Activated naive CD8-positive, alpha-beta T cell (primary cell): Measurements from ENCODE around the gene SNX14.
"Not testable (repeated sequence)": the region's sequence is repeated elsewhere in the genome, so short reads cannot be mapped to it uniquely, and the experiment has no call there.

Experiments used
- H3K27ac Mint-ChIP-seq: one replicate; pipeline ENCODE4 v1.8.0; 2021; ENCODE audit warnings: mixed read lengths
- H3K27me3 Mint-ChIP-seq: one replicate; pipeline ENCODE4 v1.8.0; 2021; ENCODE audit warnings: mixed read lengths
- H3K36me3 Mint-ChIP-seq: one replicate; pipeline ENCODE4 v1.8.0; 2021; ENCODE audit warnings: mixed read lengths
- H3K4me1 Mint-ChIP-seq: one replicate; pipeline ENCODE4 v1.8.0; 2021; ENCODE audit warnings: low read depth, mixed read lengths
- H3K4me3 Mint-ChIP-seq: one replicate; pipeline ENCODE4 v1.8.0; 2021; ENCODE audit warnings: mild to moderate bottlenecking, mixed read lengths
- H3K9me3 Mint-ChIP-seq: one replicate; pipeline ENCODE4 v1.8.0; 2021; ENCODE audit warnings: low read depth, mixed read lengths

Gene SNX14

GRCh38 chr6:85610182-85610895 is 16.7 kb upstream of the SNX14 start:
- Mint-ChIP-seq H3K27me3 (no peaks in the 10 kb centered on the region), H3K36me3 (peaks cover 11% of the 10 kb centered on the region), H3K4me3 (no peak overlapping the region), H3K27ac (no peak overlapping the region), H3K9me3 (no peaks in the 10 kb centered on the region), H3K4me1 (peaks cover 12% of the 10 kb centered on the region)

GRCh38 chr6:85602100-85602499 is 8.4 kb upstream of the SNX14 start:
- no peak overlapping the region for H3K27ac Mint-ChIP-seq
- peaks cover 2% of the 10 kb centered on the region for H3K4me1 Mint-ChIP-seq
- H3K27me3 Mint-ChIP-seq, result no peaks in the 10 kb centered on the region
- H3K36me3 Mint-ChIP-seq, result peaks cover 4% of the 10 kb centered on the region
- H3K4me3 Mint-ChIP-seq, result no peak overlapping the region
- H3K9me3 Mint-ChIP-seq, result no peaks in the 10 kb centered on the region

- no peak overlapping the region for H3K4me3 Mint-ChIP-seq
- no peaks in the 10 kb centered on the region for H3K27me3 Mint-ChIP-seq
- no peaks in the 10 kb centered on the region for H3K9me3 Mint-ChIP-seq
- peaks cover 4% of the 10 kb centered on the region for H3K36me3 Mint-ChIP-seq
- H3K4me1 Mint-ChIP-seq, result peaks cover 3% of the 10 kb centered on the region
- H3K27ac Mint-ChIP-seq, result peak overlapping the region; percentile 14
Observed at GRCh38 chr6:85600713-85601313, 7.2 kb upstream of the SNX14 start.

GRCh38 chr6:85594197-85594930 is 706 bp upstream of the SNX14 start:
- Mint-ChIP-seq H3K27me3 (no peaks in the 10 kb centered on the region), H3K4me3 (peak overlapping the region; percentile 93), H3K4me1 (peaks cover 41% of the 10 kb centered on the region), H3K27ac (peak overlapping the region; percentile 89), H3K9me3 (no peaks in the 10 kb centered on the region), H3K36me3 (peaks cover 9% of the 10 kb centered on the region)

- Mint-ChIP-seq H3K36me3 (peaks cover 12% of the 10 kb centered on the region), H3K9me3 (no peaks in the 10 kb centered on the region), H3K27ac (peak overlapping the region; percentile 76), H3K27me3 (no peaks in the 10 kb centered on the region), H3K4me1 (peaks cover 48% of the 10 kb centered on the region), H3K4me3 (peak overlapping the region; percentile 93)
Observed at GRCh38 chr6:85592033-85592432, 1.6 kb downstream of the SNX14 start.

- peak overlapping the region; percentile 39 for H3K4me3 Mint-ChIP-seq
- peaks cover 13% of the 10 kb centered on the region for H3K36me3 Mint-ChIP-seq
- peaks cover 49% of the 10 kb centered on the region for H3K4me1 Mint-ChIP-seq
- H3K27ac Mint-ChIP-seq, result no peak overlapping the region
- H3K9me3 Mint-ChIP-seq, result no peaks in the 10 kb centered on the region
- H3K27me3 Mint-ChIP-seq, result no peaks in the 10 kb centered on the region
Observed at GRCh38 chr6:85591207-85591606, 2.5 kb downstream of the SNX14 start.

GRCh38 chr6:85585741-85586140 is 7.9 kb downstream of the SNX14 start:
- Mint-ChIP-seq H3K36me3 (peaks cover 49% of the 10 kb centered on the region), H3K9me3 (peaks cover 18% of the 10 kb centered on the region), H3K4me1 (peaks cover 55% of the 10 kb centered on the region), H3K27me3 (no peaks in the 10 kb centered on the region), H3K4me3 (no peak overlapping the region), H3K27ac (no peak overlapping the region)

- not testable (repeated sequence) for H3K27me3 Mint-ChIP-seq, H3K27ac Mint-ChIP-seq, H3K4me3 Mint-ChIP-seq
- Mint-ChIP-seq H3K4me1 (peaks cover 53% of the 10 kb centered on the region), H3K36me3 (peaks cover 41% of the 10 kb centered on the region), H3K9me3 (peaks cover 18% of the 10 kb centered on the region)
Observed at GRCh38 chr6:85582832-85583231, 10.8 kb downstream of the SNX14 start.

GRCh38 chr6:85581572-85581971 is 12.1 kb downstream of the SNX14 start:
- H3K4me1 Mint-ChIP-seq, result peaks cover 50% of the 10 kb centered on the region
- peaks cover 18% of the 10 kb centered on the region for H3K9me3 Mint-ChIP-seq
- H3K4me3 Mint-ChIP-seq, result peak overlapping the region; percentile 18
- H3K36me3 Mint-ChIP-seq, result peaks cover 39% of the 10 kb centered on the region
- H3K27ac Mint-ChIP-seq, result peak overlapping the region; percentile 9
- H3K27me3 Mint-ChIP-seq, result no peaks in the 10 kb centered on the region

GRCh38 chr6:85580878-85581267 is 12.8 kb downstream of the SNX14 start:
- H3K4me3 Mint-ChIP-seq, result no peak overlapping the region
- peaks cover 47% of the 10 kb centered on the region for H3K4me1 Mint-ChIP-seq
- peaks cover 18% of the 10 kb centered on the region for H3K9me3 Mint-ChIP-seq
- H3K36me3 Mint-ChIP-seq, result peaks cover 35% of the 10 kb centered on the region
- H3K27ac Mint-ChIP-seq, result no peak overlapping the region
- no peaks in the 10 kb centered on the region for H3K27me3 Mint-ChIP-seq

GRCh38 chr6:85580118-85580877 is 13.4 kb downstream of the SNX14 start:
- Mint-ChIP-seq H3K9me3 (peaks cover 18% of the 10 kb centered on the region), H3K27me3 (no peaks in the 10 kb centered on the region), H3K36me3 (peaks cover 34% of the 10 kb centered on the region), H3K4me3 (no peak overlapping the region), H3K27ac (no peak overlapping the region), H3K4me1 (peaks cover 47% of the 10 kb centered on the region)

- Mint-ChIP-seq H3K4me1 (peaks cover 51% of the 10 kb centered on the region), H3K27me3 (no peaks in the 10 kb centered on the region), H3K36me3 (peaks cover 32% of the 10 kb centered on the region), H3K9me3 (peaks cover 18% of the 10 kb centered on the region), H3K4me3 (no peak overlapping the region), H3K27ac (peak overlapping the region; percentile 46)
Observed at GRCh38 chr6:85579581-85579980, 14.1 kb downstream of the SNX14 start.

GRCh38 chr6:85576476-85576875 is 17.2 kb downstream of the SNX14 start:
- H3K27ac Mint-ChIP-seq, result no peak overlapping the region

GRCh38 chr6:85574932-85575598 is 18.6 kb downstream of the SNX14 start:
- peaks cover 23% of the 10 kb centered on the region for H3K4me1 Mint-ChIP-seq
- H3K9me3 Mint-ChIP-seq, result no peaks in the 10 kb centered on the region
- no peaks in the 10 kb centered on the region for H3K36me3 Mint-ChIP-seq
- no peak overlapping the region for H3K4me3 Mint-ChIP-seq
- H3K27ac Mint-ChIP-seq, result no peak overlapping the region
- no peaks in the 10 kb centered on the region for H3K27me3 Mint-ChIP-seq

More at GRCh38 chr6:85576476-85576875, 17.2 kb downstream of the SNX14 start:
- peaks cover 31% of the 10 kb centered on the region for H3K4me1 Mint-ChIP-seq
- no peaks in the 10 kb centered on the region for H3K27me3 Mint-ChIP-seq
- peaks cover 3% of the 10 kb centered on the region for H3K9me3 Mint-ChIP-seq
- H3K36me3 Mint-ChIP-seq, result peaks cover 6% of the 10 kb centered on the region
- H3K4me3 Mint-ChIP-seq, result no peak overlapping the region
